Activated CD4-positive, alpha-beta memory T cell treated with anti-CD3 and anti-CD28 coated beads for 36 hours (primary cell): ENCODE results near the gene PTPRQ. TPM values are rescaled to one million over a fixed set of nuclear protein-coding genes. Genes with fewer than 3 reads are reported as not detected.

Experiments used
- CTCF ChIA-PET: fragments of 350-600 bp; sonication (Branson Sonifier 250); formaldehyde crosslinking; loops from one replicate; lab custom pipeline; 2021; ENCODE audit warnings: antibody characterized with exemption, inconsistent platforms; lab: Charles Lee
- POLR2A ChIA-PET: fragments of 350-600 bp; sonication (Branson Sonifier 250); formaldehyde crosslinking; loops from one replicate; lab custom pipeline; 2021; ENCODE audit warnings: antibody characterized with exemption; lab: Charles Lee
- DNase-seq: peaks from one replicate; pipeline ENCODE4 v3.0.0-alpha.2; 2020
- H3K27ac Mint-ChIP-seq: one replicate; pipeline ENCODE4 v1.8.0; 2021; ENCODE audit warnings: mixed read lengths
- H3K27me3 Mint-ChIP-seq: one replicate; pipeline ENCODE4 v1.8.0; 2021; ENCODE audit warnings: mixed read lengths
- H3K36me3 Mint-ChIP-seq: one replicate; pipeline ENCODE4 v1.8.0; 2021; ENCODE audit warnings: mixed read lengths
- H3K4me1 Mint-ChIP-seq: one replicate; pipeline ENCODE4 v1.8.0; 2021; ENCODE audit warnings: low read depth, mixed read lengths
- H3K4me3 Mint-ChIP-seq: one replicate; pipeline ENCODE4 v1.8.0; 2021; ENCODE audit warnings: mild to moderate bottlenecking, mixed read lengths
- H3K9me3 Mint-ChIP-seq: one replicate; pipeline ENCODE4 v1.8.0; 2021; ENCODE audit warnings: mixed read lengths
- intact Hi-C: fragments of 100-400 bp; cut with micrococcal nuclease; formaldehyde crosslinking; loops from one replicate; pipeline ENCODE4 v1.15.1; 2023
- total RNA-seq, 2 experiments: library from RNA; stranded (reverse); gene quantifications; one replicate each; pipeline ENCODE4 v1.2.3, GENCODE V29; 2021

Gene PTPRQ
- total RNA-seq, 2 experiments from 2014 or later: not detected

DNA sequence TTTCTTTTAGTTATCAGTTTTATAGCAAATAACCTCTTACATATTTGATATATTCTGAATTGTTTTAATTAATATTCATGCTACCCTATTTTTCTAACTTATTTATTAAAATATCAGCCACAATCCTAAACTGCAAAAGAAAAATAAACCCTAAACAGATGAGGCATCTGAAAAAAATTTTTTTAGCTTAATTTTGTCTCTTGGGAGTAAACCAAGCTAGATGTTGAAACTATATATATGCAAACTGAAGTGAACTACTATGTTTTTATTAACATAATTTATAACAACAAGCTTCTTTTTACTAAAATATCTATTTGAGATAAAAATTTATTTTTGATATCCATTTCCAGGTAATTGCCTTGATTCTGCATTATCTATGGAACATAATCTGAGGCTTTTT is 87.6 kb downstream of the PTPRQ start:
- POLR2A ChIA-PET: no interaction called here
- Mint-ChIP-seq H3K4me3 (no peak overlapping the region), H3K27me3 (no peaks in the 10 kb centered on the region), H3K4me1 (no peaks in the 10 kb centered on the region), H3K9me3 (no peaks in the 10 kb centered on the region), H3K36me3 (no peaks in the 10 kb centered on the region), H3K27ac (no peak overlapping the region)
- intact Hi-C loops: no loop called here
- CTCF ChIA-PET: interaction anchor here (0.7 kb wide), 1 partner anchor 624 kb away, joined by 5 read pairs; no protein-coding TSS in a partner anchor
- no peak for DNase-seq

DNA sequence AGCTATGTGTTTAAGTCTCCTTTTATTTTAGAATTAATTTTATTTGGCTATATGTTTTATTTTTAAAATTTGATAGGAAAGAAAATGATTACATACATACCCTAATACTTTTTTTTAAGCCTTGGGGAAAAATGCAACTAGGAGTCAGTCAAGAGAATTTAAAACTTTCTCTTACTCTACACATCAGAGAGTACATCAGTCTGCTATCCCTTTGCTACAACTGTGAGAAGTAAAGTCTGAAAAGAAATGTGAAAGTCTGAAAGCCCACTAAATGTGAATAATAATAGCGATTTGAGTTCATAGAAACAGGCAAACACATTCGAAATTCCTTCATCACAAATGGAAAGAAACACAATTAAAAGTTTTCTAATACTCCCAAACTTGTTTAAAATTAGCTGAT is 95.0 kb downstream of the PTPRQ start:
- no peak overlapping the region for H3K27ac Mint-ChIP-seq
- intact Hi-C loops: no loop called here
- POLR2A ChIA-PET: no interaction called here
- no peaks in the 10 kb centered on the region for H3K36me3 Mint-ChIP-seq
- H3K4me1 Mint-ChIP-seq: no peaks in the 10 kb centered on the region
- no peak for DNase-seq
- no peaks in the 10 kb centered on the region for H3K9me3 Mint-ChIP-seq
- H3K27me3 Mint-ChIP-seq: no peaks in the 10 kb centered on the region
- CTCF ChIA-PET: no interaction called here
- H3K4me3 Mint-ChIP-seq: no peak overlapping the region

DNA sequence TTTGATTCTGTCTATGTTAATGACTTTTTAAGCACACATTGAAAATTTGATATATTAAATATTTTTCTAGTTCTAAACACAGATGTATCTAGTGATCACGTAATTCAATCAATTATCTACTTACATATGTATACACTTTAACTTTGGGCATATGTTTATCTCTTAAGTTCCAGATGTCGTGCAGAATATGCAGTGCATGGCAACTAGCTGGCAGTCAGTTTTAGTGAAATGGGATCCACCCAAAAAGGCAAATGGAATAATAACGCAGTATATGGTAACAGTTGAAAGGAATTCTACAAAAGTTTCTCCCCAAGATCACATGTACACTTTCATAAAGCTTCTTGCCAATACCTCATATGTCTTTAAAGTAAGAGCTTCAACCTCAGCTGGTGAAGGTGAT is 105.3 kb downstream of the PTPRQ start:
- CTCF ChIA-PET: no interaction called here
- intact Hi-C loops: no loop called here
- Mint-ChIP-seq H3K36me3 (no peaks in the 10 kb centered on the region), H3K4me3 (no peak overlapping the region), H3K4me1 (no peaks in the 10 kb centered on the region), H3K27me3 (no peaks in the 10 kb centered on the region), H3K9me3 (peaks cover 4% of the 10 kb centered on the region), H3K27ac (no peak overlapping the region)
- DNase-seq: no peak
- POLR2A ChIA-PET: no interaction called here

DNA sequence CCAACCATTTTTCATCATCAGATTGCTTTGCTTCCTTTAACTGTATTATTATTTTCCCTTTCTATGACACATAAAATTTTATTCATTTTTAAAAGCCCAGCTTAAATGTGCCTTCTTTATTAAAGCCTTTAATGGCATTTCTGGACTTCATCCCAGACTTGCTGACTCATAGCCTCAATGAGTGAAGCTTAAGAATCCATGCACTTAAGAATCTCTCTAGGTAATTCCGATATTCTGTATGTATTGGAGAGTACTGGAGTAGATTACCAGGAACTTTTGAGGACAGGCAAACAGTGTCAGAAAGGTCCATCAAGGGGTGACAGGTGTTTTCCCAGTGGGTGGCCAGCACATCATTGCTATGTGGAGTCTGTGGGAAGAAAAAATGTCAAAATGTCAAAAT is 107.9 kb downstream of the PTPRQ start:
- H3K4me3 Mint-ChIP-seq: no peak overlapping the region
- intact Hi-C loops: no loop called here
- no peak overlapping the region for H3K27ac Mint-ChIP-seq

DNA sequence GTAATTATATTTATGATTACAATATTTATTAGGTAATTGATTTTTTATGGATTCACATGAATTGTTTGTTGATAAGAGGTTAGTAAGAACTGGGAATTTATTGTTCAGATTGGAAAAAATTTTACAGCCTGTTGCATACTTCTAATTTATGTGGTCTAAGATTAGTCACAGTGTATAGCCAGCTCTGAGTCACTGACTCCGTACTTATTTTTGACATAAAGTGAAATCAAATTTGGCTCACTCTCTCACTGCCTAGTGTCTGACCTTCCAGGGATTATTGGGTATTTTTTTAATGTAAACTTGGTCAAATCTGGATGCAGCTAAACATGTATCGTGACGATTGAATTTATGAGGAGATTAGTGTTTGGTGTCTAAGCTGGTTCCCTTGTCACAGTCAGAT is 109.3 kb downstream of the PTPRQ start:
- DNase-seq: no peak
- ChIA-PET CTCF (no interaction called here), POLR2A (no interaction called here)
- intact Hi-C loops: no loop called here
- no peaks in the 10 kb centered on the region for H3K36me3 Mint-ChIP-seq
- no peak overlapping the region for H3K4me3 Mint-ChIP-seq
- H3K4me1 Mint-ChIP-seq: no peaks in the 10 kb centered on the region
- H3K27ac Mint-ChIP-seq: no peak overlapping the region
- H3K9me3 Mint-ChIP-seq: peaks cover 2% of the 10 kb centered on the region
- H3K27me3 Mint-ChIP-seq: no peaks in the 10 kb centered on the region

More for the DNA sequence above, 107.9 kb downstream of the PTPRQ start:
- H3K36me3 Mint-ChIP-seq: no peaks in the 10 kb centered on the region
- peaks cover 4% of the 10 kb centered on the region for H3K9me3 Mint-ChIP-seq
- ChIA-PET CTCF (no interaction called here), POLR2A (no interaction called here)
- no peak for DNase-seq
- no peaks in the 10 kb centered on the region for H3K4me1 Mint-ChIP-seq
- H3K27me3 Mint-ChIP-seq: no peaks in the 10 kb centered on the region

DNA sequence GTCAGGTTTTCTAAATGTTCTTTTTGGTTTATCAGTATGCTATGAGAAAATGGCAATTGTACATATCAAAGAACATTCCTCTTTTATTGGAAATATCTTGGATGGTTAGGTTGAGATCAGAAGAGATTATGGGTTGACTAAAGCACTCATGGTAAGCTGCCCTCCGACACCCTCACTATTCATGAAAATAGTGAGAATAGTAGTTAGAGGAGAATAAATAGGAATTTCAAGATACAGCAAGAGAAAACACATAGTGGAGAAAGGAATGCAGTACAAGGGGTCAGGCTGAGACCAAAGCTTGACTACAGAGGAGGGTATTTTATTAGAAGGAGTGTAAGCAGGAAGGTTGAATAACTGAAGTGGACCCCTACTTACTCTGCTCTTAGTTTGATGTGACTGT is 112.5 kb downstream of the PTPRQ start:
- no peaks in the 10 kb centered on the region for H3K9me3 Mint-ChIP-seq
- no peak for DNase-seq

DNA sequence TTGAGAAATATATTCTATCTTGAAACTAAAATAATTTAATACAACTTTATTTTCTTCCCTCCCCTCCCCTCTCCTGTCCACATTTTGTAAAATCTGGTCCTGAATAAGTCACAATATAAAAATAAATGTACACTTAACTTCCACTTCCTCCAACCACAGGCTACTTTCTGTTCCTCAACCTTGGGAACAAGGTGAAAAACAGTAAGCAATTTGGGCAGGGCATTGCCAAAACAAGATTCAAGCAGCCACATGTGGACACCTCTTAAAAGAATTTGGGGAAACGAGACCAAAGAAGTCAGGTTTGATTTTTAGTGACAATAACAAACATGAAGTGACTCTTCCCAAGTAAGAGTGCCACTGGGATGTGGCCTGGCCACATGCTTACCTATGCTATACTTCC is 115.7 kb downstream of the PTPRQ start:
- ChIA-PET POLR2A (no interaction called here), CTCF (no interaction called here)
- Mint-ChIP-seq H3K9me3 (peaks cover 3% of the 10 kb centered on the region), H3K4me1 (no peaks in the 10 kb centered on the region), H3K27ac (no peak overlapping the region), H3K36me3 (no peaks in the 10 kb centered on the region), H3K4me3 (no peak overlapping the region), H3K27me3 (no peaks in the 10 kb centered on the region)
- no peak for DNase-seq
- intact Hi-C loops: no loop called here

More for the DNA sequence above, 112.5 kb downstream of the PTPRQ start:
- Mint-ChIP-seq H3K4me1 (no peaks in the 10 kb centered on the region), H3K36me3 (no peaks in the 10 kb centered on the region), H3K27ac (no peak overlapping the region), H3K4me3 (no peak overlapping the region), H3K27me3 (no peaks in the 10 kb centered on the region)
- intact Hi-C loops: no loop called here
- ChIA-PET CTCF (no interaction called here), POLR2A (no interaction called here)

DNA sequence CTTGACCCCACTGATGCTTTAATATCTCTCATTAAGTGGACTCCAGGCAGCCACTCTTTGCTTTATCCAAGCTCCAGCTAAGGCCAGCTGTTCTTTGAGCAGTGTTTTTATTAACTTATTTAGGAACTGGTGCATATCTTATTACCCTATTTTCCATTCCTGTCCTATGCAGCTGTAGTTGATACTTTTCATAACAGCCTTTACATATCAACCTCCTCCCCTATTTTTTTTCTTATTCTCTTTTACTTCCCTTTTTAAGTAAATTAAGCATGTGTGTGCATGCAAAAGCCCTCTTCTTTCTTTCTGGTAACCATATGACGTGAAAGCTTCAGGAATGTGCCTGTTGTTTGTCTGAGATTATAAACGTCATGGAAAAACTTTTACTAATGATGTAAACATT is 121.2 kb downstream of the PTPRQ start:
- H3K27ac Mint-ChIP-seq: no peak overlapping the region
- H3K4me1 Mint-ChIP-seq: no peaks in the 10 kb centered on the region
- H3K9me3 Mint-ChIP-seq: peaks cover 13% of the 10 kb centered on the region
- no peaks in the 10 kb centered on the region for H3K27me3 Mint-ChIP-seq
- ChIA-PET CTCF (no interaction called here), POLR2A (no interaction called here)
- DNase-seq: no peak
- intact Hi-C loops: no loop called here
- H3K4me3 Mint-ChIP-seq: no peak overlapping the region
- H3K36me3 Mint-ChIP-seq: no peaks in the 10 kb centered on the region

DNA sequence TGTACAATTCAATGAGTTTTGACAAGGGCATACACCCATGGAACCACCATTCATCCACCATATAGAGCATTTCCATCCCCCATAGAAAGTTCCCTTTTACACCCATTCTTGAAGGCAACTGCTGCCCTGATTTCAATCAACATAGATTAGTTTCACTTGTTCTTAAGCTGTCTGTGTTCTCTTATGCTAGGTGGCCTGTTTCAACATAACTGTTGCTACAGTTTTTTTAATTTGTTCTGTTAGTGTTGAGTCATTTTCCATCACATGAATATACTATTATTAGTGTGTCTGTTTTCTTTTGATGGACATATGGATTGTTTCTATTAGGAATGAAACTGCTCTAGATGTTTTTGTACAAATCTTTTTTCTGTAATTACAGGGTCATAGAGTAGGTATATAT is 123.4 kb downstream of the PTPRQ start:
- no peaks in the 10 kb centered on the region for H3K27me3 Mint-ChIP-seq
- intact Hi-C loops: no loop called here
- no peaks in the 10 kb centered on the region for H3K4me1 Mint-ChIP-seq
- H3K36me3 Mint-ChIP-seq: no peaks in the 10 kb centered on the region
- no peak overlapping the region for H3K4me3 Mint-ChIP-seq
- CTCF ChIA-PET: no interaction called here
- H3K27ac Mint-ChIP-seq: no peak overlapping the region
- DNase-seq: no peak
- H3K9me3 Mint-ChIP-seq: peaks cover 21% of the 10 kb centered on the region
- POLR2A ChIA-PET: no interaction called here

DNA sequence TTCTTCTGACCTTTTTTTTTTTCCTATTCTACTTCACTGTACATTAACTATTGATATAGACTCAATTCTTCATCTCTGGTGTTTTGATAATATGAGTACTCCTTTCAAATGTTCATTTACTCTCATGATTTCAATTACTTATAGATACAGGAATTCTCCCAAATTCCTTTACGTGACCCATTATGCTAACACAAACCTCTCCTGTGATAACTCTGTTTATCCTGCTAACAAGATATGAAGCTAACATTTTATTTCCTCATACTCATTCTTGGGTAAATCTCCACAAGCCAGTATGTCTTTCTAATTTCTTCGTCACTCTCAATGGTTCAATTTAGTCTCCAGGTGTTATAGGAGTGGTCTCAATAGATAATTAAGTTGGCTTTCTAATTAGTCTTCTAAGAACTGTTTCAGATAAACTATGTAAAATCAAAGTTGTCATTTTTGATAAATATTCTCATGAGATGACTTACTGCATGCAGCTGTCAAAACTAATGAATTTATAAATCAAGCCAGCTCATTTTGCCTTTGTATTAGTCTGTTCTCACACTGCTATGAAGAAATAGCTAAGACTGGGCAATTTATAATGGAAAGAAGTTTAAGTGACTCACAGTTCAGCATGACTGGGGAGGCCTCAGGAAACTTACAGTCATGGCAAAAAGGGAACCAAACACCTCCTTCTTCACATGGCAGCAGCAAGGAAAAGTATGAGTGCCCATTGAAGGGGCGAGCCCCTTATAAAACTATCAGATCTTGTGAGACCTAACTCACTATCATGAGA is 132.8 kb downstream of the PTPRQ start:
- CTCF ChIA-PET: no interaction called here
- intact Hi-C loops: no loop called here
- POLR2A ChIA-PET: no interaction called here

DNA sequence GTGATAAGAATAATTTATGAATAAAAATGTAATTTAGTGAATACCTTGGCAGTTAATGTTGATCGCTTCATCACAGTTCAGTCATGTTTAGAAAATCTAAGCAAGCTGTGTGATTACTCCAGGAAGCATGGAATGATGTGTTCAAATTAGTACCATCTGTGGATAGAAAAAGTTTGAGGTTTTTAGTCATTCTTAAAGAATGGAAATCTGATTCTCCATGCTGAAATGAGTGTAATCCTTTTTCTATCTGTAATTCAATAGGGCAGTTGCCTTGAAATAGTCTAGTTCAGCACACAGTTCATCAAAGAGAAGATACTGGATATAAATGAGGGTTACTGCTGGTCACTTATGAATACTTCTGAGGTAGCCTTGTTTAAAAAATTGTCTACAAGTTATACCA is 136.2 kb downstream of the PTPRQ start:
- Mint-ChIP-seq H3K9me3 (peaks cover 13% of the 10 kb centered on the region), H3K4me3 (no peak overlapping the region), H3K4me1 (no peaks in the 10 kb centered on the region), H3K36me3 (no peaks in the 10 kb centered on the region), H3K27me3 (no peaks in the 10 kb centered on the region), H3K27ac (no peak overlapping the region)
- intact Hi-C loops: no loop called here
- CTCF ChIA-PET: no interaction called here
- POLR2A ChIA-PET: no interaction called here
- DNase-seq: no peak

More for the DNA sequence above, 132.8 kb downstream of the PTPRQ start:
- no peaks in the 10 kb centered on the region for H3K4me1 Mint-ChIP-seq
- no peaks in the 10 kb centered on the region for H3K27me3 Mint-ChIP-seq
- no peaks in the 10 kb centered on the region for H3K36me3 Mint-ChIP-seq
- DNase-seq: no peak
- no peak overlapping the region for H3K4me3 Mint-ChIP-seq
- no peak overlapping the region for H3K27ac Mint-ChIP-seq
- peaks cover 11% of the 10 kb centered on the region for H3K9me3 Mint-ChIP-seq

DNA sequence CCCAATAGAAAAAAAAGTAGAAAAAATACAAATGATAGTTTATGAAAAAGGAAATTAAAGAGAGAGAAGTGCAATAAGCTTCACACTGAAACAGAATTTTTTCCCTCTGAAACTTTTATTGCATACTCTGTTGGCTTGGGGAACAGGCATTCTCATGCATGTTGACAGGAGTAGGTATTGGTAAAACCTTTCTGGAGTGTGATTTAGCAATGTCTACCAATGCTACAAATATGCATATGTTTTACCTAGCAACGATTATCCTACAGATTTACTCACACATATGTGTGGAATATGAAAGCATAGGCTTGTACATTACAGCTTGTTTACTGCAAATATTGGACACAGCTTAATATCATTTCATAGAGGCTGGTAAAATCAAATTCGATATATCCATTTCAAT is 137.7 kb downstream of the PTPRQ start:
- ChIA-PET CTCF (no interaction called here), POLR2A (no interaction called here)
- no peak overlapping the region for H3K4me3 Mint-ChIP-seq
- no peak for DNase-seq
- no peaks in the 10 kb centered on the region for H3K4me1 Mint-ChIP-seq
- no peaks in the 10 kb centered on the region for H3K27me3 Mint-ChIP-seq
- H3K36me3 Mint-ChIP-seq: no peaks in the 10 kb centered on the region
- H3K27ac Mint-ChIP-seq: no peak overlapping the region
- peaks cover 11% of the 10 kb centered on the region for H3K9me3 Mint-ChIP-seq
- intact Hi-C loops: no loop called here

DNA sequence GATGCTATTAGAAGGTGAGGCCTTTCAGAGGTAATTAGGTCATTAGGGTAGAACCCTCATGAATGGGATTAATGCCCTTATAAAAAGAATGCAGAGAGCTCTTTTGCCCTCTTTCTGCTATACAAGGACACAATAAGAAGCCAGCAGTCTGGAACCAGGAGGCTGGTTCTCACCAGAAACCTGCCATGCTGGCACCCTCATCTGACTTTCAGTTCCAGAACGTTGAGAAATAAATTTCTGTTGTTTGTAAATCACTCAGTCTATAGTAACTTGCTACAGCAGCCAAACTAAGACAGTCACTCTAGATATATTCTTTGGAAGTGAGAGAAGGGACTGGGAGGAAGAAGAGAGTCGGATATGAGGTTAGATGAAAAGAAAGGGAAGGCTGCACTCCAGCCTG is 138.4 kb downstream of the PTPRQ start:
- H3K36me3 Mint-ChIP-seq: no peaks in the 10 kb centered on the region
- H3K27me3 Mint-ChIP-seq: no peaks in the 10 kb centered on the region
- peaks cover 7% of the 10 kb centered on the region for H3K9me3 Mint-ChIP-seq
- no peaks in the 10 kb centered on the region for H3K4me1 Mint-ChIP-seq
- no peak overlapping the region for H3K4me3 Mint-ChIP-seq
- H3K27ac Mint-ChIP-seq: no peak overlapping the region
- POLR2A ChIA-PET: no interaction called here
- no peak for DNase-seq
- intact Hi-C loops: no loop called here
- CTCF ChIA-PET: no interaction called here
